GM12878 (cell line): ENCODE data around the gene PRM2.

Experiments
- EZH2 ChIP-seq: IDR thresholded peaks from 2 replicates; pipeline ENCODE4 v1.6.1; 2012; ENCODE audit warnings: low read depth, mild to moderate bottlenecking, control low read depth, inconsistent platforms, low read length, borderline replicate concordance; ENCODE audit not compliant: control insufficient read depth
- FOXM1 ChIP-seq: IDR thresholded peaks from 2 replicates; pipeline ENCODE4 v1.6.1; 2012; ENCODE audit warnings: low read depth, mild to moderate bottlenecking, inconsistent platforms, low read length, moderate library complexity
- SIN3A ChIP-seq: IDR thresholded peaks from 2 replicates; pipeline ENCODE4 v1.6.1; 2012; ENCODE audit warnings: low read depth, low read length, improper control_type of control experiment
- TBL1XR1 ChIP-seq: IDR thresholded peaks from 2 replicates; pipeline ENCODE4 v1.6.1; 2012; ENCODE audit warnings: low read depth, low read length, improper control_type of control experiment
- TF ChIP-seq, protein P1 (sequence below), 3 experiments: IDR thresholded peaks in 2 of 3; conservative IDR thresholded peaks in 1 of 3; 2 replicates each; pipeline ENCODE4 v1.5.1; 2011; ENCODE audit warnings: low read depth in 3 of 3, low read length in 3 of 3, mild to moderate bottlenecking in 3 of 3, control low read depth in 2 of 3, moderate library complexity in 2 of 3, inconsistent platforms in 1 of 3, mixed read lengths in 1 of 3; ENCODE audit not compliant: control insufficient read depth in 2 of 3, insufficient read depth in 1 of 3; ENCODE audit errors: extremely low read depth in 1 of 3

DNA sequence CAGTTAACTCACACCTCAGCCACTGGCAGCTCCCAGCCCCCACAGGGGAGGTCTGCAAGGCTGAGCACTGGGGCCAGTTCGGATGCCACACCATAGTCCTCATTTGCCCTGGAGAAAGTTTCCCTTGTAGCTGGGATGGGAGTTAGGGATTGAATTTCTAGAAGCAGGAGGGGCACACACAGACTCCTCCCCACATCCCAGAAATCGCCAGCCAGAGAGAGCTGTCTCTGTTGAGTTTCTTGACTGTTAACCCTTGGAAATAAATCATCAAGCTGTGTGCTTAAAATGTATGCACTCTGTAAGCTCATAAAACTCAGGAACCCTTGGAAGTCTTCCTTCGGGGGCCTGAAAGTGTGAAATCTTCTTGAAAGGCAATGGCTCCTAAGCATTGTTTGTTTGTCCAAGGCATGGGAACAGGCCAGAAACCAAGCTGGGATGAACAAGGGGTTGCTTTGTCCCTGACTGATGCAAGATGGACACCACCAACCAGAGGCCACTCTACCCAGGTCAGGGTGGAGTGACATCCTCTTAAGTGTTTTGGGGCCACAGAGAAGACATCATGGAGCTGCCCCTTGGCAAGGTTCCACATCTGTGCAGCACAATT, 2.5 kb downstream of the PRM2 start:
- TF ChIP-seq EZH2 (no peak), FOXM1 (no peak), TBL1XR1 (no peak), SIN3A (no peak)
- TF ChIP-seq, protein P1, sequence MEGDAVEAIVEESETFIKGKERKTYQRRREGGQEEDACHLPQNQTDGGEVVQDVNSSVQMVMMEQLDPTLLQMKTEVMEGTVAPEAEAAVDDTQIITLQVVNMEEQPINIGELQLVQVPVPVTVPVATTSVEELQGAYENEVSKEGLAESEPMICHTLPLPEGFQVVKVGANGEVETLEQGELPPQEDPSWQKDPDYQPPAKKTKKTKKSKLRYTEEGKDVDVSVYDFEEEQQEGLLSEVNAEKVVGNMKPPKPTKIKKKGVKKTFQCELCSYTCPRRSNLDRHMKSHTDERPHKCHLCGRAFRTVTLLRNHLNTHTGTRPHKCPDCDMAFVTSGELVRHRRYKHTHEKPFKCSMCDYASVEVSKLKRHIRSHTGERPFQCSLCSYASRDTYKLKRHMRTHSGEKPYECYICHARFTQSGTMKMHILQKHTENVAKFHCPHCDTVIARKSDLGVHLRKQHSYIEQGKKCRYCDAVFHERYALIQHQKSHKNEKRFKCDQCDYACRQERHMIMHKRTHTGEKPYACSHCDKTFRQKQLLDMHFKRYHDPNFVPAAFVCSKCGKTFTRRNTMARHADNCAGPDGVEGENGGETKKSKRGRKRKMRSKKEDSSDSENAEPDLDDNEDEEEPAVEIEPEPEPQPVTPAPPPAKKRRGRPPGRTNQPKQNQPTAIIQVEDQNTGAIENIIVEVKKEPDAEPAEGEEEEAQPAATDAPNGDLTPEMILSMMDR (IDR thresholded peaks at IDR 0.05 in 2 of 3, conservative IDR thresholded peaks at IDR 0.05 in 1 of 3; ENCODE audit: control insufficient read depth in 2 of 3, extremely low read depth in 1 of 3, insufficient read depth in 1 of 3, low read depth in 3 of 3, low read length in 3 of 3), result no peak
